Measurements from ENCODE around the gene PDXDC1.

DNA sequence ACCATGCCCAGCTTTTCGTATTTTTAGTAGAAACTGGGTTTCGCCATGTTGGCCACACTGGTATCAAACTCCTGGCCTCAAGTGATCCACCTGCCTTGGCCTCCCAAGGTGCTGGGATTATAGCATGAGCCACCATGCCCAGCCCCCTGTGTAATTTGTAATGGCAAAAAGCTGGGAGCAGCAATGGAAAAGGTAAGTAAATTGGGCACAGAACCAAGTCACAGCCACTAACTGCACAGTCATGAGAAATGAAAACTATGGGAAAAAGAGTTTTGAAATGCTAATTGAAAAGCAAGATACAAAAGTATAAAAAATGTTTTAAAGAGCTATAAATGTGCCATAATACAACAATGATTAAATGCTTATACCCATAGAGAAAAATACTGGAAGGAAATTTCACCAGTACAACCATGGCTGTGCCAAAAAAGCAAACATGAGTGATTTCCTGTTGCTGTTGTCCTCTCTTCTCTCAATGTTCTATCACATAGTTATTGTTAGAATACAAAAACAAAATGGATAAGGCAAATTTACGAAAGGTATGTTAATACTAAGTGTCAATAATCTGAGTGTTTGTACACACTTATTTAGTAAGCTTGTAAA, 74.9 kb downstream of the PDXDC1 start:
- TF ChIP-seq EZH2 (IDR thresholded peaks at IDR 0.05) (no peak), POLR2AphosphoS5 (IDR thresholded peaks at IDR 0.05; ENCODE audit: borderline replicate concordance, low read depth, low read length) (no peak)

All from SK-N-MC (cell line).